HG02798 (cell line): Measurements from ENCODE around the gene EEF2K.
"Not testable (repeated sequence)": the region's sequence is repeated elsewhere in the genome, so short reads cannot be mapped to it uniquely, and the experiment has no call there.

Experiments
- ATAC-seq: cut with Tn5 transposase; IDR thresholded peaks from one replicate; pipeline ENCODE4 v1.9.1; 2021; ENCODE audit warnings: mild to moderate bottlenecking; ENCODE audit not compliant: unreplicated experiment, poor library complexity

Gene EEF2K

DNA sequence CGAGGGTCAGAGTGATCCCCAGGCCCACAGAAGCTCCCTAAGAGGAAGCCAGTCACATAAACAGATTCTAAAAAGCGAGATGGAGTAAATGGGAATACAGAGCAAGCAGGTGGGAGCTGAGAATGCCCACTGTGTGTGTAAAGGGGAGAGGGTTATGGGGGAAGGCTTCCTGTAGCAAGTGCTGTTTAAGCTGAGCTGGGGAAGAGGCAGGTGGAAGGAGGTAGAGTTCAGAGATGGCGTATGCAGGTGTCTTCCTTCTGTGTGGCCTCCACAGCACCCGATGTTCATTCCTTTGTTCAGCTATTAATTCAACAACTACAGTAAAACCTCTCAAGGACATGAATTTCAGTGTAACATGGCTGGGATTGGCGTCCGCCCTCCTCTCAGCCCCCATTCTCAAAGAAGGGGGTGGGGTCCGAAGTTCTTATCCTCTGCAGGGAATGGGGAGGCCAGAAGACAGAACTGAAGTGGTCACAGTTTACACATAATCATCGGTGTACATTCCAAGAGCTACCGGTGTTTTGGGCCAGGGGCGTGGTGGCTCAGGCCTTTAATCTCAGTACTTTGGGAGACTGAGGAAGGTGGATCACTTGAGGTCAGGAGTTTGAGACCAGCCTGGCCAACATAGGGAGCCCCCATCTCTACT, 1.8 kb downstream of the EEF2K start:
- ATAC-seq, result no peak

DNA sequence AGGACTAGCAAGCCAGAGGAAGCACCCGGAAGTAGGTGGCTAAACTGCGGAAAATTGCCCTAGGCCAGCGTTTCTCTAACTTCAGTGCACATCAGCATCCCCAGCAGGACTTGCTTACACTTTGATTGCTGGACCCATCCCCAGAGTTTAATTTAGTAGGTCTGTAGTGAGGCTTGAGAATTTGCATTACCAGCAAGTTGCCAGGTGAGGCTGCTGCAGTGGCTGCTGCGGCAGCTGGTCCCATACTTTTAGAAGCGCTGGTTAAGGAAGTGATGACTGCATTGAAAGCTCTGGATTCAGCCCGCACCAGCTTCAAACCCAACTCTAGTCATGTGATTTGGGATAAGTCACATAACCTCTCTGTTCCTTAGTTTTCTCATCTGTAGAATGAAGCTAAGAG, 4.2 kb downstream of the EEF2K start:
- ATAC-seq, result no peak

DNA sequence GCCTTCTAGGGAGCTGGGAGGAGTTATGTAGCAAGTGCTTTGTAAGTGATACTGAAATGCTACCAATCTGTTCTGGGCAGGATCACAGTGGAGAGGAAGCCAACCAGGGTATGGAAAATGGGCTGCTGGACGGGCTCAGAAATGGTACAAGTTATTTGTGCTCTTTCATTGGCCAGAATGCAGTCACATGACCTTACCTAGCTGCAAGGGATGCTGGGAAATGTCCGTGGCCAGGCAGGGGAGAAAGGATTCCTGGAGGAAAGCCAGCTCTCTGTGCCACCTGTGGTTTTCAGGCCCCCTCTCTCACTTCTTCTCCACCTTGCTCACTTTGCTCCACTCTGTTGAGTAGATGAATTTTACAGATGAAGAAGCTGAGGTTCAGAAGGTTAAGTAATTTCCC, 4.8 kb downstream of the EEF2K start:
- no peak for ATAC-seq

DNA sequence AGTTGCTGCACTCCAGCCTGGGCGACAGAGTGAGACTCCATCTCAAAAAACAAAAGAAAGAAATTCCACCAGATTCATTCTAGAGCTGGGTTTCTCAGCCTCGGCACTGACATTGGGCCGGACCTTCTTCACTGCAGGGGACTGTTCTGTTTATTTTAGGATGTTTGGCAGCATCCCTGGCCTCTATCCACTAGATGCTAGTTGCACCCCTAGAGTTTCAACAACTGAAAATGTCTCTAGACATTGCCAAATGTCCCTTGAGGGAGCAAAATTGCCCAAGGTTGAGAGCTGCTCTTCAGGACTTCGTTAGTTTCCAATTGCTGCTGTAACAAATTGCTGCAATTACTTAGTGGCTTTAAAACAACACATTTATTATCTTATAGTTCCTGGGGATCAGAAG, 7.2 kb downstream of the EEF2K start:
- no peak for ATAC-seq

DNA sequence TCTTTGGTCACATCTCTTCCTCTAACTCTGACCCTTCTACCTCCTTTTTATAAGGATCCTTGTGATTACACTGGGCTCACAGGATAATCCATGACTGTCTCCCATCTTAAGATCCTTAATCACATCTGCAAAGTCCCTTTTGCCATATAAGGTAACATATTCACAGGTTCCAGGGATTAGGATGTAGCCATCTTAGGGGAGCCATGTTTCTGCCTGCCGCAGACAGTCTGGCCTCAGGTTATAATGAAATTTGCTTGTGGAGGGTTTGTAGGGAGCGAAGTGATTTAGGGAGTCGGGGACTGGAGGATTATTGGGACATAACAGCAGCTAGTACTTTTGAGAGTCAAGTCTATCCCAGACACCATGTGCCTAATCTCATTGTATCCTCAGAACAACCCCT, 7.7 kb downstream of the EEF2K start:
- no peak for ATAC-seq

DNA sequence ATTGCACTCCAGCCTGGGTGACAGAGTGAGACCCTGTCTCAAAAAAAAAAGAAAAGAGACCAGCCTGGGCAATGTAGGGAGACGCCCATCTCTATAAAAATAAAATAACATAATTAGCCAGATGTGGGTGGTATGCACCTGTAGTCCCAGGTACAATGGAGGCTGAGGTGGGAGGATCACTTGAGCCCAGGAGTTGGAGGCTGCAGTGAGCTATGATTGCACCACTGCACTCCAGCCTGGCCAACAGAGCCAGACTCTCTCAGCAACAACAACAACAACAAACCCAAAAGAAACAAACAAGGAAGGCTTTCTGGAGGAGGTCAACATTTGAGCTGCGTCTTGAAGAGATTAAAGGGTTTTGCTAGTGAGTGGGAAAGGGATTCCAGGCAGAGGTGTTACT, 8.3 kb downstream of the EEF2K start:
- ATAC-seq, result no peak

DNA sequence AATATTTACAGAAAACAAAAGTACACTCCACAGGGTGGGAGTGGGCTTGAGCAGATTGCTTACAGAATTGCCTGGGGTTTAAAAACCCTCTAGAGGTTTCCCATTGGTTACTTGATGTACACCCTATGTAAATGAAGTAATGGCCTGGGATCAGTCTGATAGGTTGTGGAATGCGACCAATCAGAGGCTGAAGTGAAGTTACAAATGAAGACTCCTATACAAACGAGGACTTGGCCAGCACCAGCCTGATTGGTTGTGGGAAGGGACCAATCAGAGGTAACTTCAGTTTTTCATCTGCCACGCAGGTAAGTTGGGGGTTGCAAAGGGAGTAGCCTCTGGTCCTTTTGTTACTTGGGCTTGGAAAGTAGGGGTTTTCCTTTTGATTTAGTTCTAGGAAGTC, 8.8 kb downstream of the EEF2K start:
- no peak for ATAC-seq

DNA sequence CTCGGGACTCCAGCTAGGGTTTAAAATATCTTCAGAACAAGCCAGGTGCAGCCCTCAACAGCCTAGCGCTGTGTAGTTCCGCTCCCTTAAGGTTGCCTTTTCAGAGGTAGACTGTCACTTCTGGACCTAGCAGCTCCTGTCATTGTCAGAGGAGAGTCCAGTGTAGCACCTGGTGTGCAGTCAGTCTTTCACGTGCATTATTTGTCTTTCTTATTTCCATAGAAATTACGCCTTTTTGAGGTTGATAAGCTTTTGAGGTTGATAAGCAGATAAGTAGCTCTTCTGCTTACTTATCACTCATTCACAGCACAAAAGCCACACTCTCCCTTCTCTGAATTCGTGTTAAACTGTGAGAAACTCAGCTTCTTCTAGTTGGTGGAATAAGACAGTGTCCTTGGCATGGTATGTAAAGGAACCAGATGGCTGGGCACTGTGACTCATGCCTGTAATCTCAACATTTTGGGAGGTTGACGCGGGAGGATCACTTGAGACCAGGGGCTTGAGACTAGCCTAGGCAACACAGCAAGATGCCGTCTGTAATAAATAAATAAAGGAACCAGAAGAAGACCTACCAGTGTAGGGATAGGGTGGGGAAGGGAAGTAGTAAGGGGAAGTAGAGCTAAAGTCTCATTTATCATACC, 10.2 kb downstream of the EEF2K start:
- ATAC-seq, result no peak

DNA sequence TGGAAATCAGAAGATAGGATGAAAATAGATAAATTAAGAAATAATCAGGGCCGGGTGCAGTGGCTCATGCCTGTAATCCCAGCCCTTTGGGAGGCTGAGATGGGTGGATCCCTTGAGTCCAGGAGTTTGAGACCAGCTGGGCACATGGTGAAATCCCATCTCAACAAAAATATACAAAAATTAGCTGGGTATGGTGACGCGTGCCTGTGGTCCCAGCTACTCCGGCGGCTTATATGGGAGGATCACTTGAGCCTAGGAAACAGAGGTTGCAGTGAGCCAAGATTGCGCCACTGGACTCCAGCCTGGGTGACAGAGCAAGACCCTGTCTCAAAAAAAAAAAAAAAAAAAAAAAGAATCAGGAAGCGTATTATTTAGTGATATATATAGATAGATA, 10.8 kb downstream of the EEF2K start:
- ATAC-seq, result not testable (repeated sequence)

DNA sequence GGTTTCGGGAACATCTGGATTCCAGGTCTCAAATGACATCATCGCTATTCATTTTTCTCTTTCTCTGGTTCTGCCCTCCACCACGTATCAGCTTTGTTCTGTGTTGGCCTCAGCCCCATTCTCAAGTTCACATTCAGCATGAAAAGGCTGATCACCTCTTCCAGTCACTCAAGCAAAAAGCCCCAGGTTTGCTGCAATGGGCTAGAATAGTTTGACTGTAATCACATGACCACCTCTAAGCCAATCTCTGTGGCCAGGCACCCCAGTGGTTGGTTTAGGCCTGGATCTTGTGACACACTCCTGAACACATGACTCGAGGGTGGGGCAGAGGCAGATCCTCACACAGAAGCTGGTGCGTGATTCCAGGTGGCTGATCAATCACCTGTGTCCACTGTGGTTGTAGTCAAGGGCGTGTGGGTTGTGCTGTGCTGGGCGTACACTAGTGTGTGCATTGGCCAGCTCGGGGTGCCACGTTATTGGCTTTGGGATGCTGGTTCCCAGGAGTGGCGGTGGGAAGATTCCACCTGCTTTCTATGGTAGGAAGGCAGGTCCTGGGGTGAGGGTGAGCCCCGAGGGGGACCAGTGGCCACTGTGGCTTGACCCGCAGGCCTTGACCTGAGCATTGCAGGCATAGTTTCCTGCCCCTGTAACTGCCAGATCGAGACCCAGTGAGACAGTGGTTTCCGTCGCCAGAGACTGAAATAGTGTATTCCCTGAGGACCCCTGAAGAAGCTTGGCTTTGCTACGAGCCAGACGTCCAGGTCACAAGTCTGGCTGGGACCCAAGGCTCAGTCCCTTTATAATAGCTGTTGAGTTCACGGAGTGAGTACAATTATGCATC, 12.0 kb downstream of the EEF2K start:
- ATAC-seq, result peak; percentile 90

DNA sequence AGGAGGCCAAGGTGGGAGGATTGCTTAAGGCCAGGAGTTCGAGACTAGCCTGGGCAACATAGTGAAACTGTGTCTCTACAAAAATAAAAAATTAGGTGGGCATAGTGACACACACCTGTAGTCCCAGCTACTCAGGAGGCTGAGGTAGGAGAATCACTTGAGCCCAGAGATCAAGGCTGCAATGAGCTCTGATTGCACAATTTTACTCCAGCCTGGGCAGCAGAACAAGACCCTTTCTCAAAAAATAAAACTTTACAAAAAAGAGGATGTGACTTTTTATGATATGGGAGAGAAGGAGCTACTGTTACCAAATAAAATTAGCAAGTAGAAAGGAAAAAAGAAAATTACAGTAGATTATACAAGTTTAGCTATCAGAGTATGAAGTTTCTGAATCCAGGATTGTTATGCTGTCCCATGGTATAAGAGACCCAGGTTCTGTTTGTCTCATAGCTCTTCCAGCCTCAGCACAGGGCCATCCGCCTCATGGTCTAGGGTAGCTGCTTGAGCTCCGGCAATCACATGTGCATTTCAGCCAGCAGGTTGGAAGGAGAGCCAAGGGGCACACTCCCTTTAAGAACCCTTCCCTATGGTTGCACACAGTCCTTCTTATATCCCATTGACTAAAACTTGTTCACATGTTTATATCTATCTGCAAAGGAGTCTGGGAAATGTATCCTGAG, 13.5 kb downstream of the EEF2K start:
- ATAC-seq, result no peak

DNA sequence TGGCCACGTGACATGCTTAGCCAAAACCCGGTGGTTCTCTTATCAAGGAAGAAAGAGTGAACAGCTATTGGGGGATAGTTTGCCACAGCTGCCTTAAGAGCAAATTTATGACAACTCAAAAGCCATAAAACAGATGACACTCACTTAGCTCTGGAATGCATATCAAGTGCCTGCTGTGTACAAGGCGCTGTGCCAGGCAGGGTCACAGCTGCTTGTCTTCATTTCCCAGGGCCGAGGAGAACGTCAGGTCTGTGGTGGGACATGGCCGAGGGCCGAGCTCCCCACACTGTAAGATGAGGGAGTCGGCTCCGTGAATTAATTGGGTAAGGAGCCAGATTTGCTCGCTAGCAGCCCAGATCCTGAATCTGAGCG, 14.0 kb downstream of the EEF2K start:
- ATAC-seq, result no peak

DNA sequence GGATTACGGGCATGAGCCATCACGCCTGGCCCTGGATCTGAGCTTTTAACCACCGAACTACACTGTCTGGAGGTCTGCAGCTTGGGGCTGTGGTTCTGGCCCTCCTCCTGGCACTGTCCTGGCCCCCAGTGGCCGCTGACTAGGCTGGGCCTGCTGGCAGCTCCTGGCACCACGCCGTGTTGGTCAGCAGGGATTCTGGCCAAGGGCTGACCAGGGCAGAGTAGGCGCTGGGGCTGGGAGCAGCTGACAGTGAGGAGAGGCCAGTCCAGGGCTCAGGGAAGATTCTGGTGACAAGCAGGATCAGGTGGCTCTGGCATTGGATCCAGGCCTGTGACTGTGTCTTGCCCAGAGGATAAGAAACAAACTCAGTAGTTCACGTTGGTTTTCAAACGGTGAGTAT, 14.6 kb downstream of the EEF2K start:
- no peak for ATAC-seq

DNA sequence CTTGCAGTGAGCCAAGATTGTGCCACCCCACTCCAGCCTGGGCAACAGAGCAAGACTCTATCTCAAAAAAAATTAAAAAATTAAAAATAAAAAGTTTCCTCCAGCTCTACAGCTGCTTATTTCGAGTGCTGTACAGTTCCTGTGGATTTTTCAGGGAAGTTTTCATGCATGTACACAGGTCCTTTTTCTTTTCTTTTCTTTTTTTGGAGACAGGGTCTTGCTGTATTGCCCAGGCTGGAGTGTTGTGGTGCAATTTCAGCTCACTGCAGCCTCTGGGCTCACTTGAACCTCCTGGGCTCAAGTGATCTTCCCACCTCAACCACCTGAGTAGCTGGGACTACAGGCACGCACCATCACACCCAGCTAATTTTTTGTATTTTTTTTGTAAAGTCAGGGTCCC, 15.9 kb downstream of the EEF2K start:
- ATAC-seq, result no peak

DNA sequence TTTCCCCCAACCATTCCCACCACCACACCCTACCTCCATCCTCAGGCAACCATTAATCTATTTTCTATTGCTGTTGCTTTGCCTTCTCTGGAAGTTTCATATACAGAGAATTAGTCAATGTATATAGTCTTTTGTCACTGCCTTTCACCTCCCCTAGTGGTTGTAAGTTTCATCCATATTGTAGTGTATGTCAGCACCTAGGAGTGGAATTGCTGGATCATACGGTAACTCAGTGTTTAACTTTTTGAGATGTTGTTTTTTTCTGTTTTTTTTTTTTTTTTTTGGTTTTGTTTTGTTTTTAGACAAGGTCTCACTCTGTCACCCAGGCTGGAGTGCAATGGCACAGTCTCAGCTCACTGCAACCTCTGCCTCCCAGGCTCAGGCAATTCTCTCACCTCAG, 16.9 kb downstream of the EEF2K start:
- ATAC-seq, result no peak

DNA sequence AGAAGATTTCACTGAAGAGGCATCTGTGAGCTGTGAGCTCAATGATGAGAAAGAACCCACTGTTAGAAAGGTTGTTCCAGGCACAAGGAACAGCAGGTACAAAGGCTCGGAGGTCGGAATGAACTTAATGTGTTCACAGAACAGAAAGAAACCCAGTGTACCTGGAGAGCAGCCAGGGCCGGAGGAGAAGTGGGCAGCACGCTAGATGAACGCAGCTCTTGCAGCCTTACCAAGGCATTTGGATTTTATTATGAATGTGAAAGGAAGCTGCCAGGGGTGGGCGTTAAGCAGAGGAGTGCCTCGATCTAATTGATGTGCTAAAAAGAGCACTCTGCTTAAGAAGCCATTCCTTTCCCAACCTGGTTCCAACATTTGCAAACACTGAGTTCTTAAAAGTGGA, 19.0 kb downstream of the EEF2K start:
- ATAC-seq, result no peak

DNA sequence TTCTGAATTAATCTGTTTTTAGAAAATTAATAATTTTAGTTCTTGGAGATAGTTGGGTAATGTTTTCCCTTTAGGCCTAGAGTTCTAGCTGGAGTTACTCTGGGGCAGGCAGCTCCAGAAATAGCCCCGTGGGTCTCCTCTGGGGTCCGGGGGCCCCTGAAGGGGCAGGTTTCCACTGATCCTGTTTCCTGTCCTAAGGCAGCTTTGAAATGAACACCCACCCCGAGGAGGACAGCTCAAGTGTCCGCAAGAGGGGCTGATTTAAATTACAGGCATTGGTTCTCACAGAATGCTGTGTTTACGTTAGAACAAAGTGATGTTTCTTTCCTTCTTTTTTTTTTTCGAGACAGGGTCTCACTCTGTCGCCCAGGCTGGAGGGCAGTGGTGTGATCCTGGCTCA, 23.8 kb downstream of the EEF2K start:
- ATAC-seq, result no peak

DNA sequence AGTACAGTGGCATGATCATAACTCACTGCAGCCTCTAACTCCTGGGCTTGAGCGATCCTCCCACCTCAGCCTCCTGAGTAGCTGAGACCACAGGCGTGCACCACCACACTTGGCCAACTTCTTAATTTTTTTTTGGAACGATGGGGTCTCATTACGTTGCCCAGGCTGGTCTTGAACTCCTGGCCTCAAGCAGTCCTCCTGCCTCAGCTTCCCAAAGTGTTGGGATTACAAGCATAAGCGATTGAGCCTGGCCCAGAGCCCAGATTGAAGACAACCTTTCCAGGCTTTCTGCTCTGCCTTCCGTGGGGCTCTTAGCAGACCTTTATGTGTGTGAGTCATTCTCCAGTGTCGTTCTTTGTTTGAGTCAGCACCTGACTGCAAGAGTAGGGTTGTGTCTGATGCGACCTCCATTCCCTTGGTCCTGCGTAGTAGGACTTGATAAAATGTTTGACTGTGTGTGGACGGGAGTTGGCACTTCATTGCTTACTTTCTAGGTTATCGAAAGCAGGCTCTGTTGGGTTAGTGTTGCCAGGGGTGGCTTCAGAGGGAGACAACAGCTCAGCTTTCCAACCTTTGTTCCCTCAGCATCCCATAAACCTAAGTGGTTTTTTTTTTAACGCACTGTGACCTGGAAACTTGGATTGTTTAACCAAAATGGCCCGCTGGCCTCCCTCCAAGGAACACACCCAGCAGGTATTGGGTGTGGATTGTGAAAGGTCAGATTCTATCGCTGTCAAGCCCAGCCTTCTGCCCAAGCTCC, 26.4 kb downstream of the EEF2K start:
- no peak for ATAC-seq

DNA sequence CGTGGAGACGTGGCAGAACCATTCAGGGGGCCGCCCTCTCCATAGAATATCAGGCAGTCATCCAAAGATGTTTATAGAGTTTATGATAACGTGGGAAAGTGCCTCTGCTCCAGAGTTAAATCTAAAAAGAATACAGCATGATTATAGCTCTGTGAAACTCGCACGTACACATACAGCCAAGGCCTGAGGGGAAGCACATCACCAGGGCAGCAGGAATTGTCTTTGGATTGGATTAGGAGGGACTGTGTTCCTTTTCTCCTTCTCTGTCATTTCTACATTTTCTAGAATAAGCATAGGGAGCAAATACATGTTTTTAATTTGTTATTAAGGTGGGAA, 26.9 kb downstream of the EEF2K start:
- ATAC-seq, result no peak
